ENCODE data around the gene HMGN5.

The HMGN5 gene

DNA sequence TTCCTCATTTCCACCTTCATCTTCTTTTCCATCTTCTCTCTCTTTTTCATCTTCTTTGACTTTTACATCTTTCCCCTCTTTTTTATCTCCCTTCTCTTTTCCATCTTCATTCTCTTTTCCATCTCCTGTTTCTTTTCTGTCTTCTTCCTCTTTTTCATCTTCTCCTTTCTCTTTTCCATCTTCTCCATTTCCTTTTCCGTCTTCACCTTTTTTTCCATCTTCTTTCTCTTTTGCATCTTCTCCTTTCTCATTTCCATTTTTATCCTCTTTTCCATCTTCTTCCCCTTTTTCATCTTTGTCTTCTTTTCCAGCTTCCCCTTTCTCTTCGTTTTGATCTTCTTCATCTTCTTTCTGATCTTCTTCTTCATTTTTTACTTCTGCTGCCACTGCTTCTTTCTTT is 87.0 kb downstream of the HMGN5 start:
- DNase-seq = no peak

DNA sequence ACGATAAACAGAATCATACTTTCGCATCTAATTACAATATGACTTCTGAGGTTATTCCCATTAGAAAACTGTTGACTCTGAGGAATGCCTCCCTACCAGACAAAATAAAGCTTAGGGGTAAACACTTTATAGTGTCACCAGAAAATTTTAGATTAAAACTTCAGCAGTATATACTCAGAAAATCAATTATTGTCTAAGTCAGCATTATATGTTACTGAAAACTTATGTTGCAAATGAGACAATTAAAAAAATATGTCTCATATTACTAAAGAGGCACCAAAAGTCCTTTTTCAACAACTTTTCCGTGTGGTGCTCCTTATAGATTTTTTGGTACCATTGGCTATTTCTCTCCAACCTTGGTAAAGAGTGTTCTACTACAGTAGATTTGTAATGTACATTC is 91.4 kb downstream of the HMGN5 start:
- DNase-seq = no peak

DNA sequence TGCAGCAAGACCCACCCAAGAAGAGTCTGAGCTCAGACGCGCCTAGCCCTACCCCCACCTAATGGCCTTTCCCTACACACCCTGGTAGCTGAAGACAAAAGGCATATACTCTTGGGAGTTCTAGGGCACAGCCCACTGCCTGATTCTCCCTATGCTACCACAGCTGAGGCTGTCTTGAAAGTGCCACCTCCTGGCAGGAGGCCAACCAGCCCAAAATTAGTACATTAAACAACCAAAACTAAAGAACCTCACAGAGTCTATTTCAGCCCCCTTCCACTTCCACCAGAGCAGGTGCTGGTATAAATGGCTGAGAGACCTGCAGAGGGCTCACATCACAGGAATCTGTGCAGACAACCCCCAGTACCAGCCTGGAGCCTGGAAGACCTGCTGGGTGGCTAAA is 119.1 kb downstream of the HMGN5 start:
- DNase-seq = no peak
